Measurements from ENCODE around the gene HOXB5. TPM values are rescaled to one million over a fixed set of nuclear protein-coding genes. Genes with fewer than 3 reads are reported as not detected.

HOXB5 gene
- total RNA-seq, 2 experiments from 2014 or later: not detected

GRCh38 chr17:48601207-48601538 lies 7.6 kb upstream of the HOXB5 start:
- Mint-ChIP-seq H3K27ac (no peak overlapping the region), H3K4me1 (peaks cover 46% of the 10 kb centered on the region), H3K9me3 (no peaks in the 10 kb centered on the region), H3K4me3 (no peak overlapping the region), H3K27me3 (peaks cover 94% of the 10 kb centered on the region), H3K36me3 (ENCODE audit: low read depth) (no peaks in the 10 kb centered on the region)
- ChIA-PET POLR2A (no interaction called here), CTCF (interaction anchor here (0.6 to 1.5 kb wide), 8 partner anchors 8 to 575 kb away, joined by 3 to 5 read pairs (median 4); no protein-coding TSS in a partner anchor)
- DNase-seq: no peak

GRCh38 chr17:48600244-48601098 lies 6.9 kb upstream of the HOXB5 start:
- peaks cover 50% of the 10 kb centered on the region for H3K4me1 Mint-ChIP-seq
- no peaks in the 10 kb centered on the region for H3K9me3 Mint-ChIP-seq
- no peak overlapping the region for H3K4me3 Mint-ChIP-seq
- no peak for DNase-seq
- H3K27ac Mint-ChIP-seq: no peak overlapping the region
- peaks cover 95% of the 10 kb centered on the region for H3K27me3 Mint-ChIP-seq
- H3K36me3 Mint-ChIP-seq (ENCODE audit: low read depth): no peaks in the 10 kb centered on the region
- ChIA-PET POLR2A (no interaction called here), CTCF (interaction anchor here (0.6 to 1.1 kb wide), 6 partner anchors 9 to 465 kb away, joined by 3 to 5 read pairs (median 4); no protein-coding TSS in a partner anchor)

- H3K27me3 Mint-ChIP-seq: peaks cover 93% of the 10 kb centered on the region
- H3K4me1 Mint-ChIP-seq: peaks cover 50% of the 10 kb centered on the region
- H3K4me3 Mint-ChIP-seq: no peak overlapping the region
- CTCF ChIA-PET: interaction anchor here (1.0 to 1.1 kb wide), 2 partner anchors 19 to 24 kb away, joined by 3 read pairs; no protein-coding TSS in a partner anchor
- POLR2A ChIA-PET: no interaction called here
- no peak overlapping the region for H3K27ac Mint-ChIP-seq
- DNase-seq: no peak
- H3K9me3 Mint-ChIP-seq: no peaks in the 10 kb centered on the region
- H3K36me3 Mint-ChIP-seq (ENCODE audit: low read depth): no peaks in the 10 kb centered on the region
These were observed 5.8 kb upstream of the HOXB5 start for GRCh38 chr17:48599354-48599753.

DNA sequence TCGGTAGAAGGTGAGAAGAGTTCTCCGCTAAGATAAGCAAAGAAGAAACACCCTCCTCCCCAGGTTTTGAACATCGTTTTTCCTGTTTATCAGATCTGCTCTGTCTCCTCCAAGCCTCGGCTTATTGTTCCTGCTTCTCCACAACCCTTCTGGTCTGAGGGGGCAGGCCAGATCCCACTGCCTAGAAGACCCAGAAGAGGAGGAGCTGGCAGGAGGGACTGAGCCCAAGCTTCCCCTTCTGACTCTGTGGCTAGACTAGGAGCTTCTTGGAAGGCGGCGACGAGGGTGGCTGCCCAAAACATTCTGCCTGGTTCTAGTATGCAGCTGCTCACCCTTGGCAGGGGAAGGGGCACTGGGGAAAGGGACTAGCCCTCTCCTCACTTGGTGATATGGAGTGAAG lies 5.2 kb upstream of the HOXB5 start:
- ChIA-PET CTCF (interaction anchor here (1.0 to 1.1 kb wide), 2 partner anchors 20 to 25 kb away, joined by 3 read pairs; no protein-coding TSS in a partner anchor), POLR2A (no interaction called here)
- Mint-ChIP-seq H3K27ac (no peak overlapping the region), H3K27me3 (peaks cover 92% of the 10 kb centered on the region), H3K4me1 (peaks cover 51% of the 10 kb centered on the region), H3K4me3 (no peak overlapping the region), H3K9me3 (no peaks in the 10 kb centered on the region), H3K36me3 (ENCODE audit: low read depth) (no peaks in the 10 kb centered on the region)
- no peak for DNase-seq

GRCh38 chr17:48597778-48598631 lies 4.4 kb upstream of the HOXB5 start:
- peak overlapping the region; percentile 59 for H3K27ac Mint-ChIP-seq
- no peaks in the 10 kb centered on the region for H3K36me3 Mint-ChIP-seq (ENCODE audit: low read depth)
- CTCF ChIA-PET: interaction anchor here (1.0 to 1.1 kb wide), 2 partner anchors 21 to 26 kb away, joined by 3 read pairs; no protein-coding TSS in a partner anchor
- no peak for DNase-seq
- peaks cover 92% of the 10 kb centered on the region for H3K27me3 Mint-ChIP-seq
- H3K9me3 Mint-ChIP-seq: no peaks in the 10 kb centered on the region
- H3K4me3 Mint-ChIP-seq: peak overlapping the region; percentile 62
- POLR2A ChIA-PET: no interaction called here
- peaks cover 54% of the 10 kb centered on the region for H3K4me1 Mint-ChIP-seq

GRCh38 chr17:48597528-48597777 lies 3.9 kb upstream of the HOXB5 start:
- Mint-ChIP-seq H3K27ac (peak overlapping the region; percentile 4), H3K27me3 (peaks cover 92% of the 10 kb centered on the region), H3K36me3 (ENCODE audit: low read depth) (no peaks in the 10 kb centered on the region), H3K4me1 (peaks cover 58% of the 10 kb centered on the region), H3K9me3 (no peaks in the 10 kb centered on the region), H3K4me3 (peak overlapping the region; percentile 62)
- ChIA-PET POLR2A (no interaction called here), CTCF (no interaction called here)
- peak; percentile 42 for DNase-seq

GRCh38 chr17:48596735-48597527 lies 3.4 kb upstream of the HOXB5 start:
- Mint-ChIP-seq H3K36me3 (ENCODE audit: low read depth) (no peaks in the 10 kb centered on the region), H3K27ac (no peak overlapping the region), H3K4me3 (peak overlapping the region; percentile 62), H3K4me1 (peaks cover 55% of the 10 kb centered on the region), H3K9me3 (no peaks in the 10 kb centered on the region), H3K27me3 (peaks cover 92% of the 10 kb centered on the region)
- ChIA-PET CTCF (interaction anchor here (1.6 kb wide), 1 partner anchor 17 kb away, joined by 6 read pairs; no protein-coding TSS in a partner anchor), POLR2A (no interaction called here)
- no peak for DNase-seq

GRCh38 chr17:48596000-48596734 lies 2.6 kb upstream of the HOXB5 start:
- peaks cover 2% of the 10 kb centered on the region for H3K36me3 Mint-ChIP-seq (ENCODE audit: low read depth)
- DNase-seq: peak; percentile 40
- no peaks in the 10 kb centered on the region for H3K9me3 Mint-ChIP-seq
- H3K27ac Mint-ChIP-seq: no peak overlapping the region
- ChIA-PET CTCF (interaction anchor here (1.6 kb wide), 1 partner anchor 18 kb away, joined by 6 read pairs; no protein-coding TSS in a partner anchor), POLR2A (no interaction called here)
- peaks cover 55% of the 10 kb centered on the region for H3K4me1 Mint-ChIP-seq
- H3K27me3 Mint-ChIP-seq: peaks cover 92% of the 10 kb centered on the region
- peak overlapping the region; percentile 42 for H3K4me3 Mint-ChIP-seq

DNA sequence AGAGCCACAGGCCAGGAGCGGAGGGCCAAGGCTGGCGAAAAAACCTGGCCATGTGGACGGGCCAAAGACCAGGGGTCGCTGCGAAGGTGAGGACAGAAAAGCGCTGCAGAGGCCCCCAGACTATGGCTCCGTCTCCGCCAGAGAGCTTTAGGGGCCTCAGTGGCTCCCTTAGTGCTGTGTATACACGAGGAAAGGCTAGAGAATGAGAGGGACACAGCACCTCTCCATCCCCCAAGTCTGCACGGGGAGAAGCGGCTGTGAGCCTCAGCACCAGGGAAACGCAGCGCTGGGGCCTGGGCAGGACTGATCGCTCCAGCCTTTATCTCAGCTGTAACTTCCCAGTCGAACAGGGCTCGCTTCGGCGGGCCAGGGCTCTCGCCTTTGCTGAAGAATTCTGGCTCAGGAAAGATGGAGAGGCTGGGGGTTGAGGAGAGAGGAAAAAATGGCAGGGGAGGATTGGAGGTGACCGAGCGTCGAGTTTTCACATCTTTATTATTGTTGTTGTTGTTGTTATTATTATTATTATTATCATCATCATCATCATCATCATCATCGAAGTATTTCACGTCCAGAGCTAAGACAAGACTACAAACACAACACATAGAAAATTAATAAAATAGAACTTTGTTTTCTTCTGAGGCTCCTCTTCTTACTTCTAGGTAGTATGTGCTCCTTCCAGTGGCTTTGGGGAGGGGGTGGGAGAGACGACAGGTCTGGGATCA lies 1.9 kb upstream of the HOXB5 start:
- peaks cover 3% of the 10 kb centered on the region for H3K36me3 Mint-ChIP-seq (ENCODE audit: low read depth)
- peaks cover 55% of the 10 kb centered on the region for H3K4me1 Mint-ChIP-seq
- H3K27ac Mint-ChIP-seq: no peak overlapping the region
- H3K9me3 Mint-ChIP-seq: no peaks in the 10 kb centered on the region
- ChIA-PET CTCF (interaction anchor here (1.6 to 1.7 kb wide), 2 partner anchors 18 to 30 kb away, joined by 4 to 6 read pairs; partner anchors contain the start of gene HOXB9), POLR2A (no interaction called here)
- DNase-seq: no peak
- H3K4me3 Mint-ChIP-seq: no peak overlapping the region
- peaks cover 91% of the 10 kb centered on the region for H3K27me3 Mint-ChIP-seq

GRCh38 chr17:48594538-48595277 lies 1.1 kb upstream of the HOXB5 start:
- ChIA-PET POLR2A (no interaction called here), CTCF (interaction anchor here (0.6 to 2.8 kb wide), 6 partner anchors 19 to 380 kb away, joined by 3 to 18 read pairs (median 4); partner anchors contain the start of gene HOXB9)
- H3K4me1 Mint-ChIP-seq: peaks cover 57% of the 10 kb centered on the region
- DNase-seq: no peak
- H3K27me3 Mint-ChIP-seq: peaks cover 91% of the 10 kb centered on the region
- peaks cover 4% of the 10 kb centered on the region for H3K36me3 Mint-ChIP-seq (ENCODE audit: low read depth)
- no peak overlapping the region for H3K4me3 Mint-ChIP-seq
- no peaks in the 10 kb centered on the region for H3K9me3 Mint-ChIP-seq
- no peak overlapping the region for H3K27ac Mint-ChIP-seq

Measured in activated CD4-positive, alpha-beta T cell treated with anti-CD3 and anti-CD28 coated beads, Interleukin-2, amount 10 ng/mL, durations not matched to agents 7 days and 5 days (primary cell).